Activated CD4-positive, alpha-beta T cell treated with anti-CD3 and anti-CD28 coated beads, Interleukin-2, amount 10 ng/mL, durations not matched to agents 24 days and 14 days (primary cell): ENCODE results near the gene SLC25A42. TPM values are rescaled to one million over a fixed set of nuclear protein-coding genes. Genes with fewer than 3 reads are reported as not detected.
A peak's percentile ranks its signal among the peaks of the same experiment; 100 is the strongest.

Source experiments
- DNase-seq: peaks from one replicate; pipeline ENCODE4 v3.0.0; 2022
- H3K27ac Mint-ChIP-seq: one replicate; pipeline ENCODE4 v1.8.0; 2022; ENCODE audit warnings: mild to moderate bottlenecking, mixed read lengths
- H3K27me3 Mint-ChIP-seq: one replicate; pipeline ENCODE4 v1.8.0; 2022; ENCODE audit warnings: mixed read lengths
- H3K36me3 Mint-ChIP-seq: one replicate; pipeline ENCODE4 v1.8.0; 2022; ENCODE audit warnings: low read depth, mild to moderate bottlenecking, mixed read lengths
- H3K4me1 Mint-ChIP-seq: one replicate; pipeline ENCODE4 v1.8.0; 2021; ENCODE audit warnings: mixed read lengths
- H3K4me3 Mint-ChIP-seq: one replicate; pipeline ENCODE4 v1.8.0; 2022; ENCODE audit warnings: mild to moderate bottlenecking, moderate library complexity, mixed read lengths
- H3K9me3 Mint-ChIP-seq: one replicate; pipeline ENCODE4 v1.8.0; 2021; ENCODE audit warnings: mixed read lengths
- intact Hi-C: fragments of 100-400 bp; cut with micrococcal nuclease; formaldehyde crosslinking; loops from one replicate; pipeline ENCODE4 v1.15.1; 2023
- total RNA-seq: library from RNA; stranded (reverse); gene quantifications from 2 replicates; pipeline ENCODE4 v1.2.3, GENCODE V29; 2022

Gene SLC25A42
- total RNA-seq, 1 donor from 2014 or later: 8.0 TPM

DNA sequence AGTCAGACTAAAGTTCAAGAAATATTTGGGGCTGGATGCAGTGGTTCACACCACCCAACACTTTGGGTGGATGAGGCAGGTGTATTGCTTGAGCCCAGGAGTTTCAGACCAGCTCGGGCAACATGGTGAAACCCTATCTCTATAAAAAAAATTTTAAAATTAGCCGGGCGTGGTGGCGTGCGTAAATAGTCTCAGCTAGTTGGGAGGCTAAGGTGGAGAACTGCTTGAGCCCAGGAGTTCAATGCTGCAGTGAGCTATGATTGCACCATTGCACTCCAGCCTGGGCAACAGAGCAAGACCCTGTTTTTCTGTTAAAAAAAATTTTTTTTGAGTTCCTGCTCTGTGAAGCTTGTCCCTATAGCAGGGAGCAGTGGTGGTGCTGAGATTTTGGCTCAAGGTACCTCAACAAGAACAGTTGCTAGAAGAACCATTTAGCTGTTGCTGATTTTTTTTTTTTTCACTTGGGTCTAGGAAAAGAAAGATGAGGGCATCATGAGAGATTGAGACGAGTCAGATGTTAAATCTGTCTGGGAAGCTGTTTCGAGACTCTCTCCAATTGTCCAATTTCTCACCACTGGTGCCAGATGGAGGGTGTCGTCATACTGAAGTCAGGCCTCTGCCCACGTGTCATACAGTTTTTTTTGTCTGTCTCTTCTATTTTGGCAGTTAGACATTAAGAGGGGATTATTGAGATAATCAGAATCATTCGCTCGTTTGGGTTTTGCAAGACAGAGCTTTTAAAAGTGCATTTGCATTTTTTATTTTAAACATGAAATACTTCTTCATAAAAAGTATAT lies 3.7 kb downstream of the SLC25A42 start:
- no peak for DNase-seq
- no peaks in the 10 kb centered on the region for H3K27me3 Mint-ChIP-seq
- intact Hi-C loops: no loop called here
- H3K27ac Mint-ChIP-seq: no peak overlapping the region
- no peak overlapping the region for H3K4me3 Mint-ChIP-seq
- peaks cover 30% of the 10 kb centered on the region for H3K4me1 Mint-ChIP-seq
- H3K9me3 Mint-ChIP-seq: no peaks in the 10 kb centered on the region
- peaks cover 3% of the 10 kb centered on the region for H3K36me3 Mint-ChIP-seq

DNA sequence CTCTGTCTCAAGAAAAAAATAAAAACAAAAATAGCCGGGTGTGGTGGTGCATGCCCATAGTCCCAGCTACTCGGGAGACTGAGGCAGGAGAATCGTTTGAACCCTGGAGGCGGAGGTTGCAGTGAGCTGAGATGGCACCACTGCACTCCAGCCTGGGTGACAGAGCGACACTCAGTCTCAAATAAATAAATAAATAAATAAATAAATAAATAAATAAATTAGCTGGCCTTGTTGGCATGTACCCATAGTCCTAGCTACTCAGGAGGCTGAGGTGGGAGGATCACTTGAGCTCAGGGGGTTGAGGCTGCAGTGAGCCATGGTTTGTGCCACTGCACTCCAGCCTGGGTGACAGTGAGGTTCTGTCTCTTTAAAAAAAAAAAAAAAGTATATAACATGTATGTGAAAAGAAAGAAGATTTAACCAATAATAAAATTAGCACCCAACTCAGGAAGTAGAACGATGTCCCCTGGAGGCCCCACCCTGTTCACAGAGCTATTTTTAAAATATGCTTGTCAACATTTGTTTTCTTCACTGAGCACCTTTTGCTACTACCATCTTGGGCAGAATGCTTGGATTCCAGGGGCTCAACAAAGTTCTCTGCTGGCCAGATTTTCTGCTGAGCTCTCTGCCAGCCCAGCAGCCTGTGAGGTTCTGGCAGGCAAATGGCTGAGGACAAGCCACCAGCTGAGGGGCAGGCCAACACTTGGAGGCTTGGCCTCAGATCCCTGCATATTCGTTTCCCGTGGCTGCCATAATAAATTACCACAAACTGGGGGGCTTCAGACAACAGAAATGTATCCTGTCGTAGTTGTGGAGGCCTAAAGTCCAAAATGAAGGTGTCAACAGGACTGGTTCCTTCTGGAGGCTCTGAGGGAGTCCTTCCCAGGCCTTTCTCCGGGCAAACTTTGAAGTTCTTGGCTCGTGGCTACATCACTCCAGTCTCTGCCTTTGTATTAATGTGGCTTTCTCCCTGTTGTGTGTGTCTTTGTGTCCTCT lies 5.2 kb downstream of the SLC25A42 start:
- intact Hi-C loops: no loop called here

DNA sequence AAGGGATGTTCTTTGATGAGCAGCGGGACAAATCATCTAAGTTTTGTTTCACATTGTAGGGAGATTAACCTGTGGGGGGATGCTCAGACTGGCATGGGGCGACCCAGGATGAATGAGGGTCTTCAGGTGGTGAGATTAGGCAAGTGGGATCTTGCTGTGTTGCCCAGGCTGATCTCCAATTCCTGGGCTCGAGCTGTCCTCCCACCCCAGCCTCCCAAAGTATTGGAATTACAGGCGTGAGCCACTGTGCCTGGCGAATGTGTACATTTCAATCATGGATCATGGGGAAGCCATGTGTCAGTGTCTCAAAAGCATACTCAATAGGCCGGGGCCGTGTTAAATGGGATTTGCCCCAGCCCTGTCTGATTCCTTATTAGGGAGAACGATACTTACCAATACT lies 8.1 kb downstream of the SLC25A42 start:
- peaks cover 12% of the 10 kb centered on the region for H3K4me1 Mint-ChIP-seq
- peaks cover 3% of the 10 kb centered on the region for H3K36me3 Mint-ChIP-seq
- no peaks in the 10 kb centered on the region for H3K27me3 Mint-ChIP-seq
- H3K4me3 Mint-ChIP-seq: no peak overlapping the region
- H3K9me3 Mint-ChIP-seq: no peaks in the 10 kb centered on the region
- no peak for DNase-seq
- intact Hi-C loops: no loop called here
- no peak overlapping the region for H3K27ac Mint-ChIP-seq

More for the DNA sequence above, 5.2 kb downstream of the SLC25A42 start:
- Mint-ChIP-seq H3K9me3 (no peaks in the 10 kb centered on the region), H3K4me1 (peaks cover 24% of the 10 kb centered on the region), H3K36me3 (peaks cover 3% of the 10 kb centered on the region), H3K27ac (no peak overlapping the region), H3K4me3 (no peak overlapping the region), H3K27me3 (no peaks in the 10 kb centered on the region)
- peak; percentile 61 for DNase-seq

DNA sequence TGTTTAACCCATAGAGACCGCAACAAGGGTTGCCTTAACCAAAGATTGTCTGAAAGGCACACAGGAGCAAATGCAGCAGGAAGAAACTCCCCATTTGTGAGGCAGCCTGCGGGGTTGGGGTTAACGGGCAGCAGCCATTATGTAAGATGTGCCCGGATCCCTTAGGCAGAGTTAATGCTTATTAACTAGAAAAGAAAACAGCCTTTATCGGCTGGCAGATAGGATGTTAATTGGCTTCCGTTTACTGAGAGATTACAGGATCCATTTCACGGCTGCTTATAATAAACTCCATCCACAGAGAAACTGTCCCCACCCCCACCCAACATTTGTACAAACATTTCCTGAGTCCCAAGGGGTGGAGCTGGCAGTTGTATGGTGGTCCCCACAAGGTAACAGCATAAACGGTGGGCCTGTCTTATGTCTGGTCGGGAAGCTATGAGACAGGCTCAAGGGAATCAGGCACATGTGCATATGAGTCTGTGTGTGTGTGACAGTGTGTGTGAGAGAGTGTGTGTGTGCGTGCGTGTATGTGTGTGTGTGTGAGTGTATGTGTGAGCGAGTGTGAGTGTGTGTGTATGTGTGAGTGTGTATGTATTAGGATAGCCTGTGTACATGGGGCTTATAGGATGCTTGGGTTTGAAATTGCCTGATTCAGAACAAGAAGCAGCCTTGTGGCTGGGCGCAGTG lies 10.5 kb downstream of the SLC25A42 start:
- Mint-ChIP-seq H3K36me3 (peaks cover 3% of the 10 kb centered on the region), H3K4me1 (peaks cover 4% of the 10 kb centered on the region), H3K9me3 (no peaks in the 10 kb centered on the region), H3K4me3 (no peak overlapping the region), H3K27ac (no peak overlapping the region), H3K27me3 (no peaks in the 10 kb centered on the region)
- intact Hi-C loops: no loop called here
- no peak for DNase-seq

DNA sequence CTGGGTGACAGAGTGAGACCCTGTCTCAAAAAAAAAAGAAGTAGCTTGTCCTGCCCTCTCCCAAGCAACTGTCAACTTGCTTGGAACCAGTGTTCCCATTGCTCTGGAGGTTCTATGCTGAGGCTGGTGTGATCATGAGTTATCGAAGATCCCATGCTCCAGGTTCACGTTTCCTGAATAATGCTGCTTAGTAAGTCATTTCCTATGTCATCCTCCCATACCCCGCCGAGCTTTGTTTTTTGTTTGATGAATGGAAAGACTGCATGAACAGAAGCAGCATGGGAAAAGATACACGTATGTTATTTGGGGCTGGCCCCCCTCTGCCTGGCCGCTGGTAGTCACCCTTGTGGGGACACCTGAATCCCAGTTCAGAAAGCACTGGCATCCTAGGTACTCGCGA lies 11.3 kb downstream of the SLC25A42 start:
- Mint-ChIP-seq H3K4me3 (no peak overlapping the region), H3K36me3 (peaks cover 3% of the 10 kb centered on the region), H3K27me3 (no peaks in the 10 kb centered on the region), H3K9me3 (no peaks in the 10 kb centered on the region), H3K4me1 (peaks cover 2% of the 10 kb centered on the region), H3K27ac (no peak overlapping the region)
- DNase-seq: no peak
- intact Hi-C loops: no loop called here

DNA sequence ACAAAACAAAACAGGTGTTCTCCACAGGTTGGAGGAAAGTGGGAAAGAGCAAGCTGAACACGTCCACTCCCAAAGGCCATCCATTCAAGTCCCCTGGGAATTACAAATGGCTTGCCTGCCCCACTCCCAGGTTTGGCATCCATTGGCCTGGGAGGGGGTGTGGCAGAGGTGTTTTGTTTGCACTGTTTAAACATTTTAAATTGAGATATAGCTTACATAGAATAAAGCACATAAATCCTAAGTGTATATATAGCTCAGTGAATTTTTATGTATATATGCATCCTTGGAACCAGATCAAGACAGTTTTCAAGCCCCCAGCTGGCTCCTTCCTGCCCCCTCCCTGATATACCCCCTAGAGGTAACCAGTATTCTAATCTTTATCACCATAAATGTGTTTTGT lies 12.7 kb downstream of the SLC25A42 start:
- no peaks in the 10 kb centered on the region for H3K9me3 Mint-ChIP-seq
- H3K27ac Mint-ChIP-seq: no peak overlapping the region
- intact Hi-C loops: no loop called here
- no peaks in the 10 kb centered on the region for H3K36me3 Mint-ChIP-seq
- peaks cover 2% of the 10 kb centered on the region for H3K4me1 Mint-ChIP-seq
- no peak overlapping the region for H3K4me3 Mint-ChIP-seq
- H3K27me3 Mint-ChIP-seq: no peaks in the 10 kb centered on the region
- no peak for DNase-seq

DNA sequence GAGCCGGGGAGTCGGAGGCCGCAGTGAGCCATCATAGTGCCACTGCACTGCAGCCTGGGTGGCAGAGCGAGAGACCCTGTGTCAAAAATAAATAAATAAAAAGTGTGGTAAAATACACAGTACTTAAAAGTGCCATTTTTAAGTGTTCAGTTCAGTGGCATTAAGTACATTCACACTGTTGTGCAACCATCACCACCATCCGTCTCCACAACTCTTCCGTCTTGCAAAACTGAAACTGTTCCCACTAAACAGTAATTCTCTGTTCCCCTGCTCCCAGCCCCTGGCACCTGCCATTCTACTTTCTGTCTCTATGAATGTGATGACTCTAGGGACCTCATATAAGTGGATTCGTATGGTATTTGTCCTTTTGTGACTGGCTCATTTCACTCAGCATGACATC lies 13.3 kb downstream of the SLC25A42 start:
- no peaks in the 10 kb centered on the region for H3K9me3 Mint-ChIP-seq
- H3K36me3 Mint-ChIP-seq: no peaks in the 10 kb centered on the region
- intact Hi-C loops: no loop called here
- no peak overlapping the region for H3K27ac Mint-ChIP-seq
- H3K4me3 Mint-ChIP-seq: no peak overlapping the region
- DNase-seq: no peak
- peaks cover 2% of the 10 kb centered on the region for H3K4me1 Mint-ChIP-seq
- no peaks in the 10 kb centered on the region for H3K27me3 Mint-ChIP-seq

DNA sequence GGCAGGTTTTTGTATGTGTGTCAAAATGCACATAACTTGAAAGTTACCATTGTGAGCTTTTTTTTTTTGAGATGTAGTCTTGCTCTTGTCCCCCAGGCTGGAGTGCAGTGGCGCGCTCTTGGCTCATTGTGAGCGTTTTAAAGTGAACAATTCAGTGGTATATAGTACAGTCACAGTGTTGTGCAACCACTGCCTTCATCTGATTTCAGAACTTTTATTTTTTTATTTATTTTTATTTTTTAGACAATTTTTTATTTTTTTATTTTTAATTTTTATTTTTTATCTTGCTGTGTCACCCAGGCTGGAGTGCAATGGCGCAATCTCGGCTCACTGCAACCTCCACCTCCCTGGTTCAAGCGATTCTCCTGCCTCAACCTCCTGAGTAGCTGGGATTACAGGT lies 15.0 kb downstream of the SLC25A42 start:
- no peaks in the 10 kb centered on the region for H3K9me3 Mint-ChIP-seq
- no peaks in the 10 kb centered on the region for H3K27me3 Mint-ChIP-seq
- no peak overlapping the region for H3K27ac Mint-ChIP-seq

DNA sequence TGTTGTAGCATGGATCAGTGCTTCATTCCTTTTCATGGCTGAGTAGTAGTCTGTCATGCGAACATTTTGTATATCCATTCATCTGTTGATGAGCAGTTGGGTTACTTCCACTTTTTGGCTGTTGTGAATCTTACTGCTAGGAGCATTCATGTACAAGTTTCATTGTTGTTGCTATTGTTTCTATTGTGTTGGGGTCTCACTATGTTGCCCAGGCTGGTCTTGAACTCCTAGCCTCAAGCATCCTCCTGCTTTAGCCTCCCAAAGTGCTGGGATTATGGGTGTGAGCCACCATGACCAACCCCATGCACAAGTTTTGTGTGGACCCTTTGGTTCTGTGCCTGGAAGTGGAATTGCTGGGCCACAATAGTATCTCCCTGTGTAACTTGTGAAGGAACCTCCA lies 15.8 kb downstream of the SLC25A42 start:
- intact Hi-C loops: no loop called here
- no peak overlapping the region for H3K4me3 Mint-ChIP-seq

More for the DNA sequence above, 15.0 kb downstream of the SLC25A42 start:
- DNase-seq: no peak
- Mint-ChIP-seq H3K4me1 (no peaks in the 10 kb centered on the region), H3K36me3 (no peaks in the 10 kb centered on the region), H3K4me3 (no peak overlapping the region)
- intact Hi-C loops: no loop called here

DNA sequence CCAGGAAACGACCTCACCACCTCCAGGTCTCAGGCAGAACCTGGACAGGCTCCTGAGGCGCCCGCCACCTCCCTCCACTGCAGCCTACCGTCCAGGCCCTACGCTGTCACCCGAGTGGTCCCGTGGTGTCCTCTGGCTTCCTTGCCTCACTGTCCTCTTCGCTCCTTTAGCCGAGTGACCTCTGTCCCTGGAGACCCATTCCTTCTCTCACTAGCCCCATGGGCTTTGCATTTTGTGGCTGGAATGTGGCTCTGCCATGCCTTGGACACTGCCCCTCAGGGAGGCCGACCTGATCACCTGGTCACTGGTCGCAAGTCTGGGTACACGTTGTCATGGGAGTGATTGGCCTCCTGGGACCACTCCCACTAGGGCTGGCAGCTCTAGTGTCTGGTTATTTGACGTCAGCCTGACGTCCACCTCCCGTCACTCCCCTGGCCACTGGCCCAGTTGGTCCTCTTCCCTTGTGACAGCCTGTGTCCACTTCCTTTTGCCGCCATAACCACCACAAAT lies 17.9 kb downstream of the SLC25A42 start:
- H3K4me1 Mint-ChIP-seq: no peaks in the 10 kb centered on the region
- H3K9me3 Mint-ChIP-seq: no peaks in the 10 kb centered on the region
- no peak overlapping the region for H3K4me3 Mint-ChIP-seq
- H3K27me3 Mint-ChIP-seq: no peaks in the 10 kb centered on the region
- intact Hi-C loops: no loop called here
- no peak for DNase-seq
- no peaks in the 10 kb centered on the region for H3K36me3 Mint-ChIP-seq
- H3K27ac Mint-ChIP-seq: no peak overlapping the region

More for the DNA sequence above, 15.8 kb downstream of the SLC25A42 start:
- DNase-seq: no peak
- H3K27me3 Mint-ChIP-seq: no peaks in the 10 kb centered on the region
- no peaks in the 10 kb centered on the region for H3K9me3 Mint-ChIP-seq
- H3K4me1 Mint-ChIP-seq: no peaks in the 10 kb centered on the region
- no peaks in the 10 kb centered on the region for H3K36me3 Mint-ChIP-seq
- no peak overlapping the region for H3K27ac Mint-ChIP-seq

DNA sequence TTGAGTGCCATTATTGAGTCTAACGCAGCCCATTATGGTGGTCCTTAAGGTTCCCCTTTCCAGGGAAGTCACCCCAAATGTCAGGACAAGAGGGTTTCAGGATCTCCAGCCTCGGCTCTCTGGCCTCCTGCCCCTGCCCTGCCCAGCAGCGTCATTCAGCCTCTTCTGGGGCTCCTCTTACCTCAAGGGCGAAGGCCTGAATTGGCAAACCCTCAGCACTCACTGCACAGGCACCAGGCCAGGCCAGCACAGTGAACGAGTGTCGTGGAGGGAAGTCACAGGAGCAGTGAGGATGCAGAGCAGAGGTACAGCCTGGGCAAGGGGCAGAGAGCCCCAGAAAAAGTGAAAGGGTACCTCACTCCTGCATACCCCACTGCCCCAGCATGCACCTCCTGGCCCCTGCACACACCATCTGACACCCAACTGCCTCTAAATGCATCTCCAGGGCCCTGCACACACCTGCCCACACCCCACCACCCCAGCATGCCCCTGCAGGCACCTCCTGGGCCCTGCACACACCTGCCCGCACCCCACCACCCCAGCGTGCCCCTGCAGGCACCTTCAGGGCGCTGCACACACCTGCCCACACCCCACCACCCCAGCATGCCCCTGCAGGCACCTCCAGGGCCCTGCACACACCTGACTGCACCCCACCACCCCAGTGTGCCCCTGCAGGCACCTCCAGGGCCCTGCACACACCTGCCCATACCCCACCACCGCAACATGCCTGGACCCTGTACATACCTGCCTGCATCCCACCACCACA lies 19.8 kb downstream of the SLC25A42 start:
- DNase-seq: no peak
- Mint-ChIP-seq H3K36me3 (no peaks in the 10 kb centered on the region), H3K9me3 (no peaks in the 10 kb centered on the region), H3K27me3 (no peaks in the 10 kb centered on the region), H3K4me3 (no peak overlapping the region), H3K4me1 (no peaks in the 10 kb centered on the region), H3K27ac (no peak overlapping the region)
- intact Hi-C loops: no loop called here

DNA sequence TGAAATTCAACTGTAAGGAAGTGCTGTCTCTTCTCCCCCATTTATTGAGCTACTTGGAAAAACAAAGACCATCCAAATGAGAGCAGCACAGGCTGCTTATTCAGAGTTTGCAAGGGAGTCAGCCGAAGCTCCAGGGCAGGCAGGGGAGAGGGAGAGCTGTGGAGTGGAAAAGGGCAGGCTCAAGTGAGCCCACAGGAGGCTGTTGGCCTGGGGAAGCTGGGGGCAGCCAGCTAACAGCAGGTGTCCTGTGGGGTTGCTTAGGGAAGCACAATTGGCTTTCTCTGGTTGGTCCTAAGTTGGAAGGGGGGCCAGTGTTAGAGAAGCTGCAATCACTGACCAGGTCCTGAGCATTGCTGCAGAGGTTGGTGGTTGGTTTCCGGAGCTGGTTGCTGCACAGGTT lies 23.9 kb downstream of the SLC25A42 start:
- DNase-seq: no peak
- Mint-ChIP-seq H3K4me3 (no peak overlapping the region), H3K27ac (no peak overlapping the region), H3K27me3 (no peaks in the 10 kb centered on the region), H3K36me3 (no peaks in the 10 kb centered on the region), H3K9me3 (no peaks in the 10 kb centered on the region), H3K4me1 (no peaks in the 10 kb centered on the region)
- intact Hi-C loops: no loop called here

DNA sequence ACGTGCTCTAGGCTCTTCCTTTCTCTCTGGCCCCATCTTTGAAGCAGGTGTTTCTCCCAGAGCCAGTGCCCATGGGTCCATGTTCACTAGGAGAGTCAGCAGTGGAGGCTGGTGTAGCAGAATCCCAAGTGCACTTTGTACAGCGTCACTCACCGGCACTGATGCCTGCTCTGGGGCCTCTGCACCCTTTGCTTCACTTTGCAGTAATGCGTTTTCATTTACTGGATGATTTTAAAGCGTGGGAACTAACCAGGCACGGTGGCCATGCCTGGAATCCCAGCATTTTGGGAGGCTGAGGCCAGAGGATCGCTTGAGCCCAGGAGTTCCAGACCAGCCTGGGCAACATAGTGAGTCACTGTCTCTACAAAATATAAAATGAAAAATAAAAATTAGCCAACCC lies 30.7 kb downstream of the SLC25A42 start:
- Mint-ChIP-seq H3K36me3 (peaks cover 3% of the 10 kb centered on the region), H3K27ac (no peak overlapping the region), H3K9me3 (no peaks in the 10 kb centered on the region), H3K4me1 (no peaks in the 10 kb centered on the region), H3K4me3 (no peak overlapping the region), H3K27me3 (no peaks in the 10 kb centered on the region)
- no peak for DNase-seq
- intact Hi-C loops: no loop called here
